GM18907 (cell line): Measurements from ENCODE around the gene ATG13.

ENCODE experiments used
- ATAC-seq: cut with Tn5 transposase; IDR thresholded peaks from one replicate; pipeline ENCODE4 v1.9.1; 2021; ENCODE audit warnings: mild to moderate bottlenecking, moderate library complexity; ENCODE audit not compliant: unreplicated experiment

The ATG13 gene

DNA sequence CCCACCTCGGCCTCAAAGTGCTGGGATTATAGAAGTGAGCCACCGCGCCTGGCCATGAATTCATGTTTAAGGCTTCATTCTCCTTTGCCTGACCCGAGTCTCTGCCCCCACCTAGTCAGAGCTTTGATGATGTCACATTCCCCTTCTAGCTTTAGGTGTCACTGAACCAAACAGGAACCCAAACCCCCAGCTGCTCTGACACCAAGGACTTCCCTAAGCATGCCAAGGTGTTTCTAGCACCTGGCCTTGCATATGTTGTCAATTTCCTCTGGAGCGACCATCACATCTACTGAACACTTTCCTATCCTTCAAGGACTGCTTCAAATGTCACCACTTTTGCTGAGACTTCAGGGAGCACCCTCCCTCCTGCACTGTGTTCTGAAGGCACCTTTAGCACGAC is 103.9 kb downstream of the ATG13 start:
- no peak for ATAC-seq

DNA sequence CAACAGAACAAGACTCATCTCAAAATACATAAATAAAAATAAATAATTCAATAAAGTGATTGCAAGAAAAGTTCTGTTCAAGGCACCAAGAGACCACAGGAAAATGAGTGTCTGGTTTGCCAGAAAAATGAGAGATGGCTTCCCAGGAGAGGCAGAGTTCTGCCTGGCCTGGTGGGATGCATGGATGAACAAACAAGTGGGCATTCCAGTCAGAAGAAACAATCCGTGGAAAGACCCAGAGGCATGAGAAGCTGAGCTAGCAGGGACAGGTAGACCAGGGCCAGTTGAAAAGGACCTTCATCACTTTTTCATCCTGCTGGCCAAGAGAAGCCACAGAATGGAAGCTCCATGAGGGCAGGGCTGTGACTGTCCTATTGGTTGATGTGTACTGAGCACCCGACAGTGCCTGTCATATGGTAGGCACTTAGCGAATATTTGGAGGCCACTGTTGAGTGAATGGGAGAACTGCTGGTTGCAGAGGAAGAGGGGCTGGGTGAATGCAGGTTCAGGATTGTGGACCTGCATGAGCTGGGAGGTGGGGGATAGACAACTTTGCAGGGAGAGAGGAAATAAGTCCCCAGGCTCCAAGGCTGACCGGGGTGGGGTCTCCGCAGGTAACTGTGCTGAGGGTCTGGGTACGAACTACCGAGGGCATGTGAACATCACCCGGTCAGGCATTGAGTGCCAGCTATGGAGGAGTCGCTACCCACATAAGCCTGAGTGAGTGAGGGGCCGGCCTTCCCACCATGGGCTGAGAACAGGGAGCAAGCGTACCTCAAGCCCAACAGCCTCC is 105.4 kb downstream of the ATG13 start:
- no peak for ATAC-seq

DNA sequence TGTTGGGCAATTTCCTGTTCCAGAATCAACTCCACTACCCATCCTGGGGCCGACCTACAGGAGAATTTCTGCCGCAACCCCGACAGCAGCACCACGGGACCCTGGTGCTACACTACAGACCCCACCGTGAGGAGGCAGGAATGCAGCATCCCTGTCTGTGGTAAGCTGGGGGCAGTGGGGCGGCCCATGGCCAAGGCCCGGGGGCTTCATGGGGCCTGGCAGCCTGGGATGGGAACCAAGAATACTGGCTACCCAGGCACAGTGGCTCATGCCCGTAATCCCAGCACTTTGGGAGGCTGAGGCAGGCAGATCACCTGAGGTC is 106.0 kb downstream of the ATG13 start:
- ATAC-seq = no peak

DNA sequence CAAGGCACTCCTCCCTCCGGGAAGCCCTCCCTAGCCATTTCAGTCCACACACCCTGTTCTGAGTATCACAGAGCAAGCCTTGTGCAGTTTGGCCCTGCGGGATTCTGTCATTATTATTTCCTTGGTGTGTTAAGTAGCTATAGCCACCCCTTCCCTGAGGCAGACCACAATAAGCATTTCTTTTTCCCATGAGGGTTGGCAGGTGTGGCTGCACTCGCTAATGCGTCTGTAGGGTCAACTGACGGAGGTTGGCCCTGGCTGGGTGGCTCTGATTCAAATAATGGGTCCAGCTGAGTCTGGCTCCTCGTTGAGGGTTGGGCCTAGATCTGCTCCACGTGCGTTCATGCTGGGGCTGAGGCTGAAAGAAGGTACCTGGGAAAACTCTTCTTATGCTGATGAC is 106.7 kb downstream of the ATG13 start:
- ATAC-seq = no peak
